Endothelial cell of umbilical vein (primary cell): Measurements from ENCODE around the gene TGFBR2. TPM values are rescaled to one million over a fixed set of nuclear protein-coding genes. Genes with fewer than 3 reads are reported as not detected.

Experiments
- BruUV-seq: library from RNA; stranded (reverse); fragments of 400-500 nt; replicated peaks from 2 replicates; lab custom pipeline; 2021; lab: Mats Ljungman, UMichigan
- CTCF ChIA-PET: fragments of 300-600, 350-600 bp; sonication (Branson Sonifier 250); formaldehyde crosslinking; loops from one replicate; lab custom pipeline; 2021; ENCODE audit warnings: antibody characterized with exemption, inconsistent platforms; lab: Charles Lee
- POLR2A ChIA-PET: fragments of 300-600, 350-600 bp; sonication (Branson Sonifier 250); formaldehyde crosslinking; loops from one replicate; lab custom pipeline; 2021; ENCODE audit warnings: antibody characterized with exemption, inconsistent platforms; lab: Charles Lee
- DNase-seq: peaks from one replicate; pipeline ENCODE4 v3.0.0-alpha.2; 2011; ENCODE audit warnings: low read depth, low spot score
- FAIRE-seq: peaks from 2 replicates; lab custom pipeline; 2011; peaks lifted over from hg19 to GRCh38; lab: Jason Lieb, UNC
- H2AFZ ChIP-seq: 2 replicates; pipeline ENCODE4 v1.6.0; 2012; ENCODE audit warnings: low read depth, low read length, control low read depth, inconsistent platforms
- H3K27ac ChIP-seq: 2 replicates; pipeline ENCODE4 v1.5.1; 2011; ENCODE audit warnings: low read depth, mild to moderate bottlenecking, control low read depth, low read length, moderate library complexity; ENCODE audit not compliant: insufficient read depth
- H3K27me3 ChIP-seq, 2 experiments: 2 replicates each; pipeline versions ENCODE4 v1.6.0 to v1.6.1; 2011; ENCODE audit warnings: low read length in 2 of 2, mixed read lengths in 1 of 2; ENCODE audit not compliant: control insufficient read depth in 2 of 2, insufficient read depth in 2 of 2
- H3K36me3 ChIP-seq, 2 experiments: 2 replicates in 1 of 2; 3 replicates in 1 of 2; pipeline ENCODE4 v1.5.1; 2011; ENCODE audit warnings: low read length in 2 of 2, mild to moderate bottlenecking in 1 of 2, moderate library complexity in 1 of 2; ENCODE audit not compliant: control insufficient read depth in 2 of 2, insufficient read depth in 2 of 2; ENCODE audit errors: extremely low read depth in 1 of 2
- H3K4me1 ChIP-seq: 3 replicates; pipeline ENCODE4 v1.5.1; 2011; ENCODE audit warnings: mild to moderate bottlenecking, low read length; ENCODE audit not compliant: control insufficient read depth, insufficient read depth; ENCODE audit errors: extremely low read depth
- H3K4me2 ChIP-seq: 2 replicates; pipeline ENCODE4 v1.6.1; 2011; ENCODE audit warnings: low read length, control low read depth, mixed read lengths; ENCODE audit not compliant: insufficient read depth
- H3K4me3 ChIP-seq, 3 experiments: fragments of 200-600 bp in 1 of 3; sonication (generic), shearing (Covaris generic) in 1 of 3; replicated peaks in 1 of 3; 2 replicates each; pipeline ENCODE4 v1.5.1; 2011 to 2016; ENCODE audit warnings: control low read depth in 3 of 3, low read length in 3 of 3, mild to moderate bottlenecking in 2 of 3, inconsistent platforms in 1 of 3, low read depth in 1 of 3, moderate library complexity in 1 of 3; ENCODE audit not compliant: insufficient read depth in 1 of 3
- H3K79me2 ChIP-seq: 2 replicates; pipeline ENCODE4 v1.6.0; 2012; ENCODE audit warnings: low read length, inconsistent platforms; ENCODE audit not compliant: control insufficient read depth, insufficient read depth
- H3K9ac ChIP-seq: replicated peaks from 2 replicates; pipeline ENCODE3; 2011; ENCODE audit warnings: low read length, control low read depth; ENCODE audit not compliant: insufficient read depth; ENCODE audit errors: extremely low read depth
- H3K9me1 ChIP-seq: replicated peaks from 3 replicates; pipeline ENCODE4 v1.6.0; 2011; ENCODE audit warnings: mild to moderate bottlenecking, low read length; ENCODE audit not compliant: control insufficient read depth, insufficient read depth; ENCODE audit errors: extremely low read depth
- H3K9me3 ChIP-seq: replicated peaks from 2 replicates; pipeline ENCODE4 v1.5.1; 2012; ENCODE audit warnings: low read length, inconsistent platforms; ENCODE audit not compliant: control insufficient read depth, insufficient read depth
- H4K20me1 ChIP-seq: replicated peaks from 2 replicates; pipeline ENCODE3; 2011; ENCODE audit warnings: mild to moderate bottlenecking, low read length; ENCODE audit not compliant: control insufficient read depth, insufficient read depth; ENCODE audit errors: extremely low read depth
- EZH2 ChIP-seq: IDR thresholded peaks from 2 replicates; pipeline ENCODE4 v1.6.1; 2012; ENCODE audit warnings: borderline replicate concordance, low read depth, mild to moderate bottlenecking, moderate library complexity, low read length, inconsistent platforms; ENCODE audit not compliant: severe bottlenecking
- FOS ChIP-seq: IDR thresholded peaks from 2 replicates; pipeline ENCODE4 v1.6.1; 2011; ENCODE audit warnings: mild to moderate bottlenecking, low read length, moderate library complexity, borderline replicate concordance; ENCODE audit not compliant: insufficient read depth
- GATA2 ChIP-seq: IDR thresholded peaks from 2 replicates; pipeline ENCODE4 v1.7.0; 2011; ENCODE audit warnings: low read depth, mild to moderate bottlenecking, moderate library complexity, mixed read lengths, low read length; ENCODE audit not compliant: insufficient read length, insufficient read depth
- JUN ChIP-seq: IDR thresholded peaks from 2 replicates; pipeline ENCODE4 v1.6.1; 2011; ENCODE audit warnings: borderline replicate concordance, low read depth; ENCODE audit not compliant: insufficient read length, insufficient read depth
- MYC ChIP-seq: IDR thresholded peaks from one replicate; pipeline ENCODE4 v1.6.1; 2011; ENCODE audit warnings: mild to moderate bottlenecking, low read depth, low read length
- POLR2A ChIP-seq: IDR thresholded peaks from 2 replicates; pipeline ENCODE4 v1.6.1; 2012; ENCODE audit warnings: low read depth, mild to moderate bottlenecking, control low read depth, low read length
- POLR2AphosphoS5 ChIP-seq: IDR thresholded peaks from 2 replicates; pipeline ENCODE4 v1.6.1; 2012; ENCODE audit warnings: low read depth, mild to moderate bottlenecking, control low read depth, low read length, moderate library complexity; ENCODE audit not compliant: insufficient read depth
- dilution Hi-C: fragments of 300-500 bp; cut with MboI; formaldehyde crosslinking; loops from one replicate; pipeline ENCODE4 v1.15.0; 2019; ENCODE audit warnings: low sequenced_read_pairs; ENCODE audit not compliant: extremely low pct_ligation_motif_present
- intact Hi-C: fragments of 100-400 bp; cut with micrococcal nuclease; formaldehyde crosslinking; loops from one replicate; pipeline ENCODE4 v1.10.0; 2022
- polyA plus RNA-seq, 4 experiments: library from polyadenylated mRNA; depleted of rRNA in 3 of 4; stranded (reverse) in 3 of 4; unstranded in 1 of 4; fragments of >200 nt; gene quantifications; 2 replicates each; pipeline versions ENCODE4 v1.2.1 to v1.2.3, GENCODE V29; 2011 to 2012; ENCODE audit warnings: missing spikeins in 1 of 4
- total RNA-seq: library from RNA; stranded (reverse); gene quantifications from 2 replicates; pipeline ENCODE4 v1.2.3, GENCODE V29; 2021
- TF ChIP-seq, protein P1 (sequence below): IDR thresholded peaks from 2 replicates; pipeline ENCODE4 v1.6.1; 2011; ENCODE audit not compliant: insufficient read depth, insufficient read length
- TF ChIP-seq, protein P2 (sequence below), 2 donors: IDR thresholded peaks; 1 replicate in 1 of 2; 2 replicates in 1 of 2; pipeline ENCODE4 v1.5.1; 2011; ENCODE audit warnings: low read length in 2 of 2, mild to moderate bottlenecking in 2 of 2, moderate library complexity in 2 of 2, control low read depth in 1 of 2, inconsistent platforms in 1 of 2, low read depth in 1 of 2; ENCODE audit not compliant: insufficient read depth in 1 of 2; ENCODE audit errors: extremely low read depth in 1 of 2

TGFBR2 gene
- total and polyA plus RNA-seq, 2 donors (not counting 3 experiments of a cell fraction or from before 2014, with no cell fraction given), result 227 to 250 TPM

GRCh38 chr3:30600572-30600971 is 5.8 kb upstream of the TGFBR2 start:
- dilution Hi-C loops, result loop anchor here (25.0 kb wide), 1 partner anchor 263 kb away; no protein-coding TSS in a partner anchor
- no peak for TF ChIP-seq EZH2
- TF ChIP-seq, protein P1, sequence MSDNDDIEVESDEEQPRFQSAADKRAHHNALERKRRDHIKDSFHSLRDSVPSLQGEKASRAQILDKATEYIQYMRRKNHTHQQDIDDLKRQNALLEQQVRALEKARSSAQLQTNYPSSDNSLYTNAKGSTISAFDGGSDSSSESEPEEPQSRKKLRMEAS, result no peak
- TF ChIP-seq, protein P2, sequence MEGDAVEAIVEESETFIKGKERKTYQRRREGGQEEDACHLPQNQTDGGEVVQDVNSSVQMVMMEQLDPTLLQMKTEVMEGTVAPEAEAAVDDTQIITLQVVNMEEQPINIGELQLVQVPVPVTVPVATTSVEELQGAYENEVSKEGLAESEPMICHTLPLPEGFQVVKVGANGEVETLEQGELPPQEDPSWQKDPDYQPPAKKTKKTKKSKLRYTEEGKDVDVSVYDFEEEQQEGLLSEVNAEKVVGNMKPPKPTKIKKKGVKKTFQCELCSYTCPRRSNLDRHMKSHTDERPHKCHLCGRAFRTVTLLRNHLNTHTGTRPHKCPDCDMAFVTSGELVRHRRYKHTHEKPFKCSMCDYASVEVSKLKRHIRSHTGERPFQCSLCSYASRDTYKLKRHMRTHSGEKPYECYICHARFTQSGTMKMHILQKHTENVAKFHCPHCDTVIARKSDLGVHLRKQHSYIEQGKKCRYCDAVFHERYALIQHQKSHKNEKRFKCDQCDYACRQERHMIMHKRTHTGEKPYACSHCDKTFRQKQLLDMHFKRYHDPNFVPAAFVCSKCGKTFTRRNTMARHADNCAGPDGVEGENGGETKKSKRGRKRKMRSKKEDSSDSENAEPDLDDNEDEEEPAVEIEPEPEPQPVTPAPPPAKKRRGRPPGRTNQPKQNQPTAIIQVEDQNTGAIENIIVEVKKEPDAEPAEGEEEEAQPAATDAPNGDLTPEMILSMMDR (IDR thresholded peaks at IDR 0.05; ENCODE audit: extremely low read depth in 1 of 2, insufficient read depth in 1 of 2, low read depth in 1 of 2, low read length in 2 of 2), result no peak
- no peak for TF ChIP-seq POLR2A
- no peaks in the 10 kb centered on the region for H3K9me1 ChIP-seq
- FAIRE-seq (no peak), DNase-seq (no peak)
- H4K20me1 ChIP-seq, result no peaks in the 10 kb centered on the region
- no peak overlapping the region for H3K27ac ChIP-seq
- H2AFZ ChIP-seq, result no peak overlapping the region
- H3K4me2 ChIP-seq, result no peak overlapping the region
- peaks cover 28% of the 10 kb centered on the region for H3K4me1 ChIP-seq
- no peak overlapping the region for H3K4me3 ChIP-seq
- H3K27me3 ChIP-seq, result no peaks in the 10 kb centered on the region
- H3K9me3 ChIP-seq, result no peaks in the 10 kb centered on the region
- H3K36me3 ChIP-seq, result no peaks in the 10 kb centered on the region
- H3K79me2 ChIP-seq, result no peaks in the 10 kb centered on the region
- H3K9ac ChIP-seq, result no peak overlapping the region
- POLR2A ChIA-PET, result no interaction called here
- CTCF ChIA-PET, result no interaction called here
- no TSS peak for BruUV-seq
- intact Hi-C loops, result no loop called here

- H3K27ac ChIP-seq, result no peak overlapping the region
- peaks cover 14% of the 10 kb centered on the region for H3K79me2 ChIP-seq
- POLR2A ChIA-PET, result no interaction called here
- BruUV-seq, result no TSS peak
- DNase-seq (no peak), FAIRE-seq (no peak)
- H3K9me3 ChIP-seq, result no peaks in the 10 kb centered on the region
- H3K4me2 ChIP-seq, result no peak overlapping the region
- TF ChIP-seq POLR2AphosphoS5 (no peak), FOS (no peak), POLR2A (no peak), JUN (no peak), EZH2 (no peak), GATA2 (no peak), MYC (no peak)
- TF ChIP-seq, protein P2 (IDR thresholded peaks at IDR 0.05; ENCODE audit: extremely low read depth in 1 of 2, insufficient read depth in 1 of 2, low read depth in 1 of 2, low read length in 2 of 2), result no peak
- TF ChIP-seq, protein P1, result no peak
- CTCF ChIA-PET, result interaction anchor here (1.3 kb wide), 1 partner anchor 8 kb away, joined by 3 read pairs; no protein-coding TSS in a partner anchor
- H3K9ac ChIP-seq, result no peak overlapping the region
- intact Hi-C loops (no loop called here), dilution Hi-C loops (loop anchor here (25.0 kb wide), 1 partner anchor 266 kb away; no protein-coding TSS in a partner anchor)
- H4K20me1 ChIP-seq, result no peaks in the 10 kb centered on the region
- H3K9me1 ChIP-seq, result no peaks in the 10 kb centered on the region
- H3K27me3 ChIP-seq, result no peaks in the 10 kb centered on the region
- peaks cover 25% of the 10 kb centered on the region for H3K4me1 ChIP-seq
- H2AFZ ChIP-seq, result no peak overlapping the region
- no peaks in the 10 kb centered on the region for H3K36me3 ChIP-seq
- no peak overlapping the region for H3K4me3 ChIP-seq
Observed at GRCh38 chr3:30602946-30603345, 3.5 kb upstream of the TGFBR2 start.
